K562 (cell line): Measurements from ENCODE around the gene GALNT16. TPM values are rescaled to one million over a fixed set of nuclear protein-coding genes. Genes with fewer than 3 reads are reported as not detected.

Experiments
- ATAC-seq: fragments of 200-7000 bp; cut with Tn5 transposase; 3 replicates; pipeline ENCODE4 v1.9.1; 2020; ENCODE audit warnings: moderate library complexity
- BruUV-seq: library from RNA; stranded (reverse); fragments of 400-500 nt; replicated peaks from 2 replicates; lab custom pipeline; 2021; lab: Mats Ljungman, UMichigan
- CTCF ChIA-PET: fragments of 300-600 bp; formaldehyde crosslinking; extraction: SDS; loops from one replicate; lab custom pipeline; 2021; ENCODE audit warnings: low intra/inter-chr PET ratio; lab: Yijun Ruan, JAX
- POLR2A ChIA-PET: fragments of 300-600, 350-650 bp; sonication (Branson Sonifier 250); formaldehyde crosslinking; extraction: SDS; loops from one replicate; lab custom pipeline; 2021; ENCODE audit warnings: antibody characterized with exemption, inconsistent platforms; lab: Yijun Ruan, JAX
- DNase-seq, 4 experiments: peaks; one replicate each; pipeline versions ENCODE4 v3.0.0 to v3.0.0-alpha.2; 2011 to 2018; ENCODE audit warnings: low spot score in 3 of 4, mixed read lengths in 3 of 4; ENCODE audit errors: extremely low read depth in 1 of 4
- FAIRE-seq: peaks from 2 replicates; lab custom pipeline; 2011; peaks lifted over from hg19 to GRCh38; lab: Jason Lieb, UNC
- H2AFZ ChIP-seq: 2 replicates; pipeline ENCODE4 v1.6.0; 2011; ENCODE audit warnings: low read depth, low read length, control low read depth, inconsistent platforms
- H3K27ac ChIP-seq: fragments of 200-600 bp; 3 replicates; pipeline ENCODE4 v1.8.0; 2011; ENCODE audit warnings: low read depth, mild to moderate bottlenecking, control low read depth, inconsistent platforms, low read length, moderate library complexity, mixed read lengths; ENCODE audit errors: extremely low read depth
- H3K27me3 ChIP-seq, 2 experiments: fragments of 300-600 bp in 1 of 2; 2 replicates in 1 of 2; 3 replicates in 1 of 2; pipeline versions ENCODE4 v1.6.0 to v1.8.0; 2011; ENCODE audit warnings: inconsistent platforms in 2 of 2, low read length in 2 of 2, mild to moderate bottlenecking in 1 of 2, mixed read lengths in 1 of 2, moderate library complexity in 1 of 2; ENCODE audit not compliant: control insufficient read depth in 2 of 2, insufficient read depth in 2 of 2
- H3K36me3 ChIP-seq: fragments of 300-600 bp; 3 replicates; pipeline ENCODE4 v1.8.0; 2011; ENCODE audit warnings: mild to moderate bottlenecking, low read length, inconsistent platforms; ENCODE audit not compliant: control insufficient read depth, insufficient read depth
- H3K4me1 ChIP-seq, 2 experiments: fragments of 200-600 bp in 1 of 2; replicated peaks in 1 of 2; 2 replicates in 1 of 2; 3 replicates in 1 of 2; pipeline versions ENCODE4 v1.5.1 to v1.8.0; 2011; ENCODE audit warnings: inconsistent platforms in 2 of 2, low read length in 2 of 2, mild to moderate bottlenecking in 1 of 2, mixed read lengths in 1 of 2, moderate library complexity in 1 of 2; ENCODE audit not compliant: control insufficient read depth in 2 of 2, insufficient read depth in 2 of 2
- H3K4me2 ChIP-seq: 2 replicates; pipeline ENCODE4 v1.6.1; 2011; ENCODE audit warnings: low read length, control low read depth, inconsistent platforms, mixed read lengths; ENCODE audit not compliant: insufficient read depth
- H3K4me3 ChIP-seq: fragments of 200-600 bp; sonication (generic), shearing (Covaris generic); 2 replicates; pipeline ENCODE4 v1.5.1; 2016; ENCODE audit warnings: control low read depth, inconsistent platforms
- H3K79me2 ChIP-seq: fragments of 200-600 bp; 3 replicates; pipeline ENCODE4 v1.8.0; 2011; ENCODE audit warnings: low read length, inconsistent platforms; ENCODE audit not compliant: control insufficient read depth, insufficient read depth
- H3K9ac ChIP-seq, 2 experiments: 2 replicates each; pipeline versions ENCODE4 v1.6.0 to v1.6.1; 2011; ENCODE audit warnings: low read depth in 2 of 2, low read length in 2 of 2, control low read depth in 1 of 2, inconsistent platforms in 1 of 2, mild to moderate bottlenecking in 1 of 2, mixed read lengths in 1 of 2; ENCODE audit not compliant: insufficient read depth in 1 of 2
- H3K9me1 ChIP-seq: one replicate; pipeline ENCODE4 v1.6.0; 2011; ENCODE audit warnings: inconsistent platforms, mild to moderate bottlenecking, low read length, moderate library complexity; ENCODE audit not compliant: control insufficient read depth, insufficient read depth
- H3K9me3 ChIP-seq: replicated peaks from 2 replicates; pipeline ENCODE4 v1.5.1; 2011; ENCODE audit warnings: low read depth, low read length, inconsistent platforms; ENCODE audit not compliant: control insufficient read depth, insufficient read depth
- H4K20me1 ChIP-seq: replicated peaks from 2 replicates; pipeline ENCODE4 v1.6.1; 2011; ENCODE audit warnings: low read length, inconsistent platforms, mixed read lengths; ENCODE audit not compliant: control insufficient read depth, insufficient read depth
- ELF2 ChIP-seq: fragments of 250-450 bp; sonication (Bioruptor Pico); IDR thresholded peaks from 2 replicates; pipeline ENCODE4 v1.5.0; 2021; ENCODE audit warnings: mild to moderate bottlenecking
- HSF4 ChIP-seq: fragments of 250-450 bp; sonication (Bioruptor Pico); IDR thresholded peaks from 2 replicates; pipeline ENCODE4 v2.1.2; 2022; ENCODE audit warnings: mild to moderate bottlenecking, moderate library complexity, borderline replicate concordance
- KDM5B ChIP-seq: fragments of 200-600 bp; sonication (generic); IDR thresholded peaks from 2 replicates; pipeline ENCODE4 v1.6.1; 2012; ENCODE audit warnings: low read depth, mild to moderate bottlenecking, moderate library complexity, low read length, control low read depth, inconsistent platforms; ENCODE audit not compliant: insufficient replicate concordance
- SAP30 ChIP-seq: fragments of 200-600 bp; sonication (generic); IDR thresholded peaks from 2 replicates; pipeline ENCODE4 v1.6.1; 2012; ENCODE audit warnings: borderline replicate concordance, low read depth, mild to moderate bottlenecking, moderate library complexity, low read length, control low read depth, inconsistent platforms; ENCODE audit not compliant: insufficient read depth, poor library complexity, severe bottlenecking
- ZBTB33 ChIP-seq: sonication (generic); formaldehyde crosslinking; IDR thresholded peaks from 2 replicates; pipeline ENCODE4 v1.8.1; 2023; ENCODE audit warnings: mild to moderate bottlenecking, missing genetic modification reagents
- WGBS: fragments of 100-300 bp; shearing (Covaris generic); methylation state at CpG from one replicate; pipeline ENCODE4 v1.1.6; 2016; ENCODE audit warnings: low coverage, mixed read lengths; ENCODE audit not compliant: insufficient coverage; ENCODE audit errors: missing lambda C conversion rate; 5-methylcytosine and 5-hydroxymethylcytosine counted together
- in situ Hi-C: fragments of 300-500 bp; cut with MboI; formaldehyde crosslinking; loops from 4 replicates; pipeline ENCODE4 v1.15.0; 2018; ENCODE audit warnings: inconsistent platforms, mixed read lengths
- intact Hi-C: fragments of 100-400 bp; cut with micrococcal nuclease; formaldehyde crosslinking; loops from 2 replicates; pipeline ENCODE4 v1.14.2; 2022
- polyA plus RNA-seq, 8 experiments: library from polyadenylated mRNA; depleted of rRNA in 4 of 8; stranded (reverse) in 5 of 8; unstranded in 3 of 8; fragments of >200 nt; fragmentation: Nextera tagmentation in 2 of 8; fragmentation: Illumina TruSeq in 1 of 8; extraction: Ambion mirVana in 2 of 8; extraction: Trizol in 1 of 8; gene quantifications; 2 replicates each; pipeline versions ENCODE4 v1.2.1 to v1.2.3, GENCODE V29; 2011 to 2014; ENCODE audit warnings: inconsistent platforms in 1 of 8, missing spikeins in 1 of 8
- total RNA-seq, 7 experiments: library from RNA; depleted of rRNA in 6 of 7; stranded (reverse); fragments of >200 nt in 6 of 7; fragmentation: Illumina TruSeq in 2 of 7; extraction: Trizol in 2 of 7; gene quantifications; 2 replicates each; pipeline versions ENCODE4 v1.2.1 to v1.2.3, GENCODE V29; 2011 to 2021; ENCODE audit warnings: low replicate concordance in 1 of 7

GALNT16 gene
- total and polyA plus RNA-seq, 9 of the 15 experiments (the other 6 are each of a cell fraction or from before 2014, with no cell fraction given): not detected

DNA sequence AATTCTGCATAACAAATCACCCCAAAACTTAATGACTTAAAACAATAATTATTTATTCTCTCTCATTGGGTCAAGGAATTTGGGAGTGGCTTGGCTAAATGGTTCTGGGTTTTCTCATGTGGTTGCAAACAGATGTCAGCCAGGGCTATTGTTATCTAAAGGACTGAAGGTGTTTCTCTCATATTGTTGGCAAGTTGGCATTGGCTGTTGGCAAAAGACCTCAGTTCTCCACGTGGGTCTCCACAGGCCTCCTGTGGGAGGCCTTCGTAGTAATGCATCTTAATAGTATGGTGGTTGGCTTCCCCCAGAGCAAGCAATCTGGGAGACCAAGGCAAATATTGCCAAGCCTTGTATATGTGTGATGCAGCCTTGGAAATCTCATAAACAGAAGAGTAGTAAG lies 14.4 kb downstream of the GALNT16 start:
- WGBS: 0% methylated on average over 2 of the region's 2 CpGs
- DNase-seq: no peak
- no peaks in the 10 kb centered on the region for H3K79me2 ChIP-seq
- CTCF ChIA-PET: no interaction called here
- no peak for ATAC-seq
- no peaks in the 10 kb centered on the region for H3K4me1 ChIP-seq
- H3K4me3 ChIP-seq: no peak overlapping the region
- H2AFZ ChIP-seq: no peak overlapping the region
- intact Hi-C loops: no loop called here
- no peaks in the 10 kb centered on the region for H3K9me1 ChIP-seq
- H3K9ac ChIP-seq: no peak overlapping the region
- no peak overlapping the region for H3K27ac ChIP-seq
- TF ChIP-seq ZBTB33 (CRISPR knock-in tag): no peak
- no peak for TF ChIP-seq SAP30
- TF ChIP-seq HSF4 (CRISPR knock-in tag): no peak
- no peak for TF ChIP-seq ELF2 (CRISPR knock-in tag)
- TF ChIP-seq KDM5B: no peak
- TF ChIP-seq, all 486 proteins: peak for 0
- Histone ChIP-seq H3K4me2 (no peak overlapping the region), H4K20me1 (no peaks in the 10 kb centered on the region), H3K9me3 (no peaks in the 10 kb centered on the region), H3K27me3 (peaks cover 10 to 26% of the 10 kb centered on the region in 2 experiments; a peak in 3 of 5 replicates), H3K36me3 (no peaks in the 10 kb centered on the region)
- FAIRE-seq: no peak
- POLR2A ChIA-PET: no interaction called here
- in situ Hi-C loops: loop anchor here (25.0 kb wide), 1 partner anchor 188 kb away; no protein-coding TSS in a partner anchor
- BruUV-seq: no TSS peak
